DOHH2 (cell line): ENCODE measurements around the gene PATJ.

Experiments
- H3F3A ChIP-seq: fragments of 200-600 bp; sonication (generic), shearing (Covaris generic); 2 replicates; pipeline ENCODE4 v1.6.0; 2016; ENCODE audit warnings: antibody characterized with exemption, mild to moderate bottlenecking; ENCODE audit not compliant: control insufficient read depth, insufficient read depth
- H3K27ac ChIP-seq: fragments of 200-600 bp; sonication (generic); 2 replicates; pipeline ENCODE4 v1.5.1; 2014; ENCODE audit warnings: low read depth, mild to moderate bottlenecking, low read length, moderate library complexity
- H3K27me3 ChIP-seq: fragments of 200-600 bp; sonication (generic); 2 replicates; pipeline ENCODE4 v1.6.1; 2014; ENCODE audit warnings: mild to moderate bottlenecking, low read length, mixed read lengths; ENCODE audit not compliant: control insufficient read depth
- H3K36me3 ChIP-seq: fragments of 200-600 bp; sonication (generic); 2 replicates; pipeline ENCODE4 v1.6.1; 2014; ENCODE audit warnings: mild to moderate bottlenecking, low read length, moderate library complexity, mixed read lengths; ENCODE audit not compliant: control insufficient read depth
- H3K4me1 ChIP-seq: fragments of 200-600 bp; sonication (generic); 2 replicates; pipeline ENCODE4 v1.6.1; 2014; ENCODE audit warnings: mild to moderate bottlenecking, low read length, mixed read lengths; ENCODE audit not compliant: control insufficient read depth
- H3K4me2 ChIP-seq: fragments of 200-600 bp; sonication (generic); 2 replicates; pipeline ENCODE4 v1.6.0; 2014; ENCODE audit warnings: mild to moderate bottlenecking, low read length, moderate library complexity
- H3K4me3 ChIP-seq: fragments of 200-600 bp; sonication (generic); 2 replicates; pipeline ENCODE4 v1.5.1; 2014; ENCODE audit warnings: mild to moderate bottlenecking, low read length, mixed read lengths
- H3K79me2 ChIP-seq: fragments of 200-600 bp; sonication (generic); 2 replicates; pipeline ENCODE4 v1.6.1; 2014; ENCODE audit warnings: mild to moderate bottlenecking, low read length, mixed read lengths; ENCODE audit not compliant: control insufficient read depth
- H3K9me2 ChIP-seq: fragments of 200-600 bp; sonication (generic); replicated peaks from 2 replicates; pipeline ENCODE4 v1.6.1; 2014; ENCODE audit warnings: mild to moderate bottlenecking, low read length, mixed read lengths; ENCODE audit not compliant: control insufficient read depth
- H3K9me3 ChIP-seq: fragments of 200-600 bp; sonication (generic); 2 replicates; pipeline ENCODE4 v1.6.1; 2014; ENCODE audit warnings: antibody characterized with exemption, low read length, mixed read lengths; ENCODE audit not compliant: control insufficient read depth, insufficient read depth
- H4K20me1 ChIP-seq: fragments of 200-600 bp; sonication (generic); 2 replicates; pipeline ENCODE4 v1.6.0; 2014; ENCODE audit warnings: low read depth, mild to moderate bottlenecking, antibody characterized with exemption, low read length, moderate library complexity; ENCODE audit not compliant: control insufficient read depth, insufficient read depth
- EZH2phosphoT487 ChIP-seq: fragments of 200-600 bp; sonication (generic); IDR thresholded peaks from 2 replicates; pipeline ENCODE4 v1.6.1; 2017; ENCODE audit warnings: borderline replicate concordance, mild to moderate bottlenecking, antibody characterized with exemption, low read length, moderate library complexity, mixed read lengths
- TF ChIP-seq, protein P1 (sequence below): fragments of 200-600 bp; sonication (generic); IDR thresholded peaks from one replicate; pipeline ENCODE4 v1.5.1; 2014; ENCODE audit warnings: antibody characterized with exemption, mild to moderate bottlenecking, low read depth, low read length; ENCODE audit not compliant: poor library complexity, severe bottlenecking

Gene PATJ

DNA sequence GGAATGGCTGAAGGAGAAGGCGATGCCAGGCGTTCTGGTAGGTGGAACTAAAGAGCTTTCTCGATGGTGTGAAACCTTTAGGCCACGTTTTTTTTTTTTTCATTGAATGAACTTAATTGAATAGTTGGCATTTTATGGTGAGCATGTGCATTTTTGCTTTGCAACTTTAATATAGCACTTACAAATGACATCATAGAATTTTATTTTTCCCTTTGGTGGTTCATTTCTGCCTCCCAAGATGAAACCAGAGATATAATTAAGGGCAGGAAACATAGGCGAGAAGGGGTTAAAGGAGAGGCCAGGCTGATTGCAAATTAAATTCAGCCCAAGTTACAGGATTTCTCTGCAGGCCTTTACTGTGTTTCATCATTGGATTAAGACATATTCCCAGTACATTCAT, 366.8 kb downstream of the PATJ start:
- no peak overlapping the region for H3K4me3 ChIP-seq
- H3K79me2 ChIP-seq, result no peaks in the 10 kb centered on the region
- H3K9me3 ChIP-seq, result no peaks in the 10 kb centered on the region
- H3K27me3 ChIP-seq, result no peaks in the 10 kb centered on the region
- no peaks in the 10 kb centered on the region for H3K9me2 ChIP-seq
- no peaks in the 10 kb centered on the region for H3K4me1 ChIP-seq
- no peaks in the 10 kb centered on the region for H3K36me3 ChIP-seq
- H4K20me1 ChIP-seq, result no peaks in the 10 kb centered on the region
- no peaks in the 10 kb centered on the region for H3F3A ChIP-seq
- no peak overlapping the region for H3K4me2 ChIP-seq
- TF ChIP-seq, protein P1, sequence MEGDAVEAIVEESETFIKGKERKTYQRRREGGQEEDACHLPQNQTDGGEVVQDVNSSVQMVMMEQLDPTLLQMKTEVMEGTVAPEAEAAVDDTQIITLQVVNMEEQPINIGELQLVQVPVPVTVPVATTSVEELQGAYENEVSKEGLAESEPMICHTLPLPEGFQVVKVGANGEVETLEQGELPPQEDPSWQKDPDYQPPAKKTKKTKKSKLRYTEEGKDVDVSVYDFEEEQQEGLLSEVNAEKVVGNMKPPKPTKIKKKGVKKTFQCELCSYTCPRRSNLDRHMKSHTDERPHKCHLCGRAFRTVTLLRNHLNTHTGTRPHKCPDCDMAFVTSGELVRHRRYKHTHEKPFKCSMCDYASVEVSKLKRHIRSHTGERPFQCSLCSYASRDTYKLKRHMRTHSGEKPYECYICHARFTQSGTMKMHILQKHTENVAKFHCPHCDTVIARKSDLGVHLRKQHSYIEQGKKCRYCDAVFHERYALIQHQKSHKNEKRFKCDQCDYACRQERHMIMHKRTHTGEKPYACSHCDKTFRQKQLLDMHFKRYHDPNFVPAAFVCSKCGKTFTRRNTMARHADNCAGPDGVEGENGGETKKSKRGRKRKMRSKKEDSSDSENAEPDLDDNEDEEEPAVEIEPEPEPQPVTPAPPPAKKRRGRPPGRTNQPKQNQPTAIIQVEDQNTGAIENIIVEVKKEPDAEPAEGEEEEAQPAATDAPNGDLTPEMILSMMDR, result no peak
- H3K27ac ChIP-seq, result no peak overlapping the region

DNA sequence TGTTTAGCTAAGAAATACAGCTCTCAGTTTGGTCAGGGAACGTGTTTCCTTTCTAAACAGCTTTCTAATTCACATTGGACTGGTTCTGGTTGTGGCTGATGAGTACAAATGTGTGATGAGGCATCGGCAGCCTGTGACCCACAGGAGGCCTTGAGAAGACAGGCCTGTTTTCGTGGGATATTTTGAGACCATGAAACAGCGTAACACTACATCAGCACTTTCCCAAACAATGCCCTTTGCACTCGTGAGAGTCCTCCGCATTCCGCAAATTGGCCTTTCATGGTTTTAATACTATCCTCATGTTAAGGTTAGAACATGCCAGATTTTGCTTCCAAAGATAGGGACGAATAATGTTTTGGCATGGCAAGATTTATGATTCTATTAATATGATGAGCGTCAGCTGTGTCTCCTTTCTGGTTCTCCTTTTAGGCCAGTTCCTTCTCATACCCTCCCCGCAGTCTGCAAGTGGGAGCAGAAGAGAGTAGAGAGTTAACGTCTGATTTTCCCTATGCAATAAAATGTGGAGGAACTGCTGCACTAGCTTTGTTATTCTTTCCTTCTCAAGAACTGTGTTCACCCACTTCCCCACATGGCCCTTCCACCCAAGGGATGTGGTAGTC, 368.0 kb downstream of the PATJ start:
- no peaks in the 10 kb centered on the region for H3F3A ChIP-seq

DNA sequence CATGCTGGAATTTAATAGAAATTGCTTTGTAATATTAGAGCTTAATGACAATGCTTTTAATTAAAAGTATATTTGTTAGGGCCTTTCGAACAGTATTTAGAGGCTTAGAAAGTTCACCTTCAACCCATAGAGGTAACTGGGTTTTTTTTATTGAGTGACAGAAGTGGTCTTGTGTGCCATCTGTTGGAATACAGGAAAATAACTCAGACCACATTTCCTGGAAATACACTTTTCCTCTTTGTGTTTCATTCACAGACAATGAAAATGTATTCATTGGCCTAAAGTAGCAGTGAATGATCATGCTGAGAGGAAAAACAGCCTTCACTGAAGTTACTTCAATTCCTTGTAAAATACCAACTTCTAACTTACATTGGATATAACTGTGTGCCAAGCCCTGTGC, 368.8 kb downstream of the PATJ start:
- Histone ChIP-seq H3K4me3 (no peak overlapping the region), H3K27ac (no peak overlapping the region), H3F3A (no peaks in the 10 kb centered on the region), H4K20me1 (no peaks in the 10 kb centered on the region), H3K4me1 (no peaks in the 10 kb centered on the region), H3K36me3 (no peaks in the 10 kb centered on the region), H3K79me2 (no peaks in the 10 kb centered on the region), H3K4me2 (no peak overlapping the region), H3K9me2 (no peaks in the 10 kb centered on the region), H3K9me3 (no peaks in the 10 kb centered on the region), H3K27me3 (no peaks in the 10 kb centered on the region)
- TF ChIP-seq, protein P1, result no peak
- TF ChIP-seq EZH2phosphoT487, result no peak

More for the DNA sequence above, 368.0 kb downstream of the PATJ start:
- TF ChIP-seq EZH2phosphoT487, result no peak
- TF ChIP-seq, protein P1, result no peak
- Histone ChIP-seq H3K36me3 (no peaks in the 10 kb centered on the region), H4K20me1 (no peaks in the 10 kb centered on the region), H3K9me3 (no peaks in the 10 kb centered on the region), H3K27ac (no peak overlapping the region), H3K27me3 (no peaks in the 10 kb centered on the region), H3K4me2 (no peak overlapping the region), H3K79me2 (no peaks in the 10 kb centered on the region), H3K4me3 (no peak overlapping the region), H3K9me2 (no peaks in the 10 kb centered on the region), H3K4me1 (no peaks in the 10 kb centered on the region)
